GM23248 (cell line): Measurements from ENCODE around the gene ZNF548. TPM values are rescaled to one million over a fixed set of nuclear protein-coding genes. Genes with fewer than 3 reads are reported as not detected.
A peak's percentile ranks its signal among the peaks of the same experiment; 100 is the strongest.

Experiments
- DNase-seq: peaks from one replicate; pipeline ENCODE4 v3.0.0-alpha.2; 2015
- H2AFZ ChIP-seq: fragments of 200-600 bp; sonication (generic); 2 replicates; pipeline ENCODE4 v1.6.1; 2016; ENCODE audit warnings: antibody characterized with exemption
- H3F3A ChIP-seq: fragments of 200-600 bp; sonication (generic); 2 replicates; pipeline ENCODE4 v1.6.1; 2016; ENCODE audit warnings: mild to moderate bottlenecking, antibody characterized with exemption, mixed run types; ENCODE audit not compliant: insufficient read depth
- H3K27ac ChIP-seq: fragments of 200-600 bp; sonication (generic); 2 replicates; pipeline ENCODE4 v1.5.1; 2016; ENCODE audit warnings: mild to moderate bottlenecking
- H3K27me3 ChIP-seq: fragments of 200-600 bp; sonication (generic); replicated peaks from 2 replicates; pipeline ENCODE4 v1.6.1; 2016; ENCODE audit warnings: mild to moderate bottlenecking; ENCODE audit not compliant: insufficient read depth
- H3K36me3 ChIP-seq: fragments of 200-600 bp; sonication (generic); 2 replicates; pipeline ENCODE4 v1.6.1; 2016; ENCODE audit warnings: low read depth, mild to moderate bottlenecking
- H3K4me1 ChIP-seq: fragments of 200-600 bp; sonication (generic); 2 replicates; pipeline ENCODE4 v1.6.1; 2016; ENCODE audit warnings: mild to moderate bottlenecking; ENCODE audit not compliant: insufficient read depth
- H3K4me2 ChIP-seq: fragments of 200-600 bp; sonication (generic); one replicate; pipeline ENCODE4 v1.6.1; 2016; ENCODE audit warnings: mild to moderate bottlenecking; ENCODE audit not compliant: unreplicated experiment
- H3K4me3 ChIP-seq: fragments of 200-600 bp; sonication (generic); 2 replicates; pipeline ENCODE4 v1.5.1; 2016; ENCODE audit warnings: mild to moderate bottlenecking
- H3K79me2 ChIP-seq: fragments of 200-600 bp; sonication (generic); 2 replicates; pipeline ENCODE4 v1.6.1; 2016; ENCODE audit warnings: mild to moderate bottlenecking; ENCODE audit not compliant: insufficient read depth
- H3K9ac ChIP-seq: fragments of 200-600 bp; sonication (generic); 2 replicates; pipeline ENCODE4 v1.6.1; 2016; ENCODE audit warnings: mild to moderate bottlenecking
- H3K9me2 ChIP-seq: fragments of 200-600 bp; sonication (generic); 2 replicates; pipeline ENCODE4 v1.6.1; 2016; ENCODE audit warnings: mixed run types, mild to moderate bottlenecking, moderate library complexity; ENCODE audit not compliant: insufficient read depth
- H3K9me3 ChIP-seq: fragments of 200-600 bp; sonication (generic); one replicate; pipeline ENCODE4 v1.6.1; 2017; ENCODE audit warnings: low read depth
- H4K20me1 ChIP-seq: fragments of 200-600 bp; sonication (generic); 2 replicates; pipeline ENCODE4 v1.6.0; 2016; ENCODE audit not compliant: insufficient read depth
- EZH2 ChIP-seq: fragments of 200-600 bp; sonication (generic); IDR thresholded peaks from 2 replicates; pipeline ENCODE4 v1.6.1; 2018; ENCODE audit warnings: antibody characterized with exemption, mild to moderate bottlenecking; ENCODE audit not compliant: insufficient read depth, poor library complexity, severe bottlenecking
- EZH2phosphoT487 ChIP-seq: fragments of 200-600 bp; sonication (generic); IDR thresholded peaks from 2 replicates; pipeline ENCODE4 v1.6.1; 2018; ENCODE audit warnings: antibody characterized with exemption, moderate library complexity, mild to moderate bottlenecking, low read depth; ENCODE audit not compliant: insufficient read depth
- WGBS, 2 experiments: methylation state at CpG; one replicate each; pipeline ENCODE4 v1.1.6; 2015 to 2017; ENCODE audit warnings: low lambda C conversion rate in 2 of 2, low coverage in 1 of 2; ENCODE audit errors: missing lambda C conversion rate in 2 of 2; 5-methylcytosine and 5-hydroxymethylcytosine counted together
- in situ Hi-C: fragments of 300-500 bp; cut with MboI; formaldehyde crosslinking; loops from 2 replicates; pipeline ENCODE4 v1.15.0; 2020
- polyA plus RNA-seq: library from polyadenylated mRNA; unstranded; fragments of >200 nt; fragmentation: Nextera tagmentation; extraction: Ambion mirVana; gene quantifications from 2 replicates; pipeline ENCODE4 v1.2.1, GENCODE V29; 2016
- total RNA-seq: library from RNA; depleted of rRNA; stranded (reverse); fragments of >200 nt; shearing (Covaris generic); gene quantifications from 2 replicates; pipeline ENCODE4 v1.2.3, GENCODE V29; 2014

ZNF548 gene
- total and polyA plus RNA-seq, 2 experiments from 2014 or later, result 6.9 to 20.3 TPM

- Histone ChIP-seq H4K20me1 (no peaks in the 10 kb centered on the region), H3K4me1 (peaks cover 23% of the 10 kb centered on the region), H3K4me2 (peak overlapping the region; percentile 95), H3K79me2 (peaks cover 55% of the 10 kb centered on the region), H3K9me2 (no peaks in the 10 kb centered on the region), H3K9me3 (no peaks in the 10 kb centered on the region), H3K9ac (peak overlapping the region; percentile 95), H3K27ac (peak overlapping the region; percentile 79), H3K27me3 (no peaks in the 10 kb centered on the region), H3K36me3 (peaks cover 15% of the 10 kb centered on the region; the same call in 1 of the 2 replicates), H3K4me3 (peak overlapping the region; percentile 86), H3F3A (peaks cover 8% of the 10 kb centered on the region; the same call in 1 of the 2 replicates), H2AFZ (peak overlapping the region; percentile 98)
- TF ChIP-seq EZH2 (no peak), EZH2phosphoT487 (no peak)
- DNase-seq, result peak; percentile 69
- 18 to 24% methylated on average over 7 of the region's 7 CpGs for WGBS, 2 experiments
- in situ Hi-C loops, result no loop called here
Measured at GRCh38 chr19:57351867-57352266, 37.8 kb upstream of the ZNF548 start.

GRCh38 chr19:57355916-57356315, 33.7 kb upstream of the ZNF548 start:
- Histone ChIP-seq H4K20me1 (no peaks in the 10 kb centered on the region), H3K9me2 (no peaks in the 10 kb centered on the region), H3K27me3 (no peaks in the 10 kb centered on the region), H3K4me2 (no peak overlapping the region), H3K36me3 (peaks cover 26% of the 10 kb centered on the region; the same call in 1 of the 2 replicates), H2AFZ (no peak overlapping the region), H3K9me3 (no peaks in the 10 kb centered on the region), H3K27ac (no peak overlapping the region), H3K79me2 (peaks cover 86% of the 10 kb centered on the region), H3K4me1 (peaks cover 11% of the 10 kb centered on the region), H3F3A (0 out of 2 replicates have a peak, but pooled peaks cover 6% of the 10 kb centered on the region), H3K4me3 (no peak overlapping the region), H3K9ac (no peak overlapping the region)
- in situ Hi-C loops, result no loop called here
- TF ChIP-seq EZH2phosphoT487, result no peak
- TF ChIP-seq EZH2, result no peak
- WGBS, 2 experiments, result 92 to 95% methylated on average over 4 of the region's 4 CpGs
- no peak for DNase-seq

GRCh38 chr19:57357406-57357805, 32.2 kb upstream of the ZNF548 start:
- H3K36me3 ChIP-seq, result peaks cover 26% of the 10 kb centered on the region; the same call in 1 of the 2 replicates
- 94 to 100% methylated on average over 5 of the region's 5 CpGs for WGBS, 2 experiments
- H3F3A ChIP-seq, result 0 out of 2 replicates have a peak, but pooled peaks cover 6% of the 10 kb centered on the region
- H3K9ac ChIP-seq, result no peak overlapping the region
- no peak for TF ChIP-seq EZH2phosphoT487
- TF ChIP-seq EZH2, result no peak
- H3K79me2 ChIP-seq, result peaks cover 72% of the 10 kb centered on the region
- H3K4me3 ChIP-seq, result no peak overlapping the region
- H2AFZ ChIP-seq, result no peak overlapping the region
- H3K9me2 ChIP-seq, result no peaks in the 10 kb centered on the region
- no peaks in the 10 kb centered on the region for H4K20me1 ChIP-seq
- in situ Hi-C loops, result no loop called here
- no peak overlapping the region for H3K4me2 ChIP-seq
- H3K9me3 ChIP-seq, result no peaks in the 10 kb centered on the region
- H3K27me3 ChIP-seq, result no peaks in the 10 kb centered on the region
- peaks cover 8% of the 10 kb centered on the region for H3K4me1 ChIP-seq
- no peak overlapping the region for H3K27ac ChIP-seq
- DNase-seq, result no peak

- Histone ChIP-seq H3K9ac (no peak overlapping the region), H3K27me3 (no peaks in the 10 kb centered on the region), H4K20me1 (no peaks in the 10 kb centered on the region), H3K9me3 (no peaks in the 10 kb centered on the region), H3K36me3 (peaks cover 24% of the 10 kb centered on the region; the same call in 1 of the 2 replicates), H3K27ac (no peak overlapping the region), H3K4me3 (no peak overlapping the region), H3K79me2 (peaks cover 63% of the 10 kb centered on the region), H3K9me2 (no peaks in the 10 kb centered on the region), H3K4me1 (peaks cover 5% of the 10 kb centered on the region), H2AFZ (no peak overlapping the region), H3K4me2 (no peak overlapping the region), H3F3A (0 out of 2 replicates have a peak, but pooled peaks cover 6% of the 10 kb centered on the region)
- in situ Hi-C loops, result no loop called here
- DNase-seq, result no peak
- no peak for TF ChIP-seq EZH2
- no peak for TF ChIP-seq EZH2phosphoT487
Measured at GRCh38 chr19:57359300-57359699, 30.4 kb upstream of the ZNF548 start.
